DND-41 (cell line): ENCODE measurements around the gene GPRASP3.

Source experiments
- CTCF ChIP-seq: IDR thresholded peaks from 2 replicates; pipeline ENCODE4 v1.5.1; 2012; ENCODE audit warnings: borderline replicate concordance, low read length, moderate library complexity, mild to moderate bottlenecking; ENCODE audit not compliant: poor library complexity, severe bottlenecking; ENCODE audit errors: extremely low read depth
- EZH2 ChIP-seq: IDR thresholded peaks from 3 replicates; pipeline ENCODE4 v1.6.1; 2012; ENCODE audit warnings: borderline replicate concordance, low read depth, mild to moderate bottlenecking, moderate library complexity, low read length, inconsistent platforms; ENCODE audit not compliant: severe bottlenecking

GRCh38 chrX:102715967-102716366 is 4.6 kb upstream of the GPRASP3 start:
- TF ChIP-seq EZH2 (no peak), CTCF (no peak)
